Mononuclear cell (primary cell): ENCODE data around the gene PLVAP. TPM values are rescaled to one million over a fixed set of nuclear protein-coding genes. Genes with fewer than 3 reads are reported as not detected.

Experiments used
- H3K27me3 ChIP-seq: 2 replicates; pipeline ENCODE4 v1.6.0; 2011; ENCODE audit warnings: low read length, control low read depth; ENCODE audit not compliant: insufficient read depth
- H3K4me1 ChIP-seq: 2 replicates; pipeline ENCODE4 v1.5.1; 2011; ENCODE audit warnings: mild to moderate bottlenecking, low read length, control low read depth; ENCODE audit not compliant: insufficient read depth
- H3K4me3 ChIP-seq: 2 replicates; pipeline ENCODE4 v1.5.1; 2011; ENCODE audit warnings: mild to moderate bottlenecking, low read length, moderate library complexity
- H3K9me3 ChIP-seq: 2 replicates; pipeline ENCODE4 v1.5.1; 2011; ENCODE audit warnings: low read depth, mild to moderate bottlenecking, control low read depth, low read length
- total RNA-seq: library from RNA; depleted of rRNA; stranded (reverse); fragments of >200 nt; gene quantifications from one replicate; pipeline ENCODE4 v1.2.3, GENCODE V29; 2012

The PLVAP gene
- total RNA-seq, 1 donor = 0.63 TPM

DNA sequence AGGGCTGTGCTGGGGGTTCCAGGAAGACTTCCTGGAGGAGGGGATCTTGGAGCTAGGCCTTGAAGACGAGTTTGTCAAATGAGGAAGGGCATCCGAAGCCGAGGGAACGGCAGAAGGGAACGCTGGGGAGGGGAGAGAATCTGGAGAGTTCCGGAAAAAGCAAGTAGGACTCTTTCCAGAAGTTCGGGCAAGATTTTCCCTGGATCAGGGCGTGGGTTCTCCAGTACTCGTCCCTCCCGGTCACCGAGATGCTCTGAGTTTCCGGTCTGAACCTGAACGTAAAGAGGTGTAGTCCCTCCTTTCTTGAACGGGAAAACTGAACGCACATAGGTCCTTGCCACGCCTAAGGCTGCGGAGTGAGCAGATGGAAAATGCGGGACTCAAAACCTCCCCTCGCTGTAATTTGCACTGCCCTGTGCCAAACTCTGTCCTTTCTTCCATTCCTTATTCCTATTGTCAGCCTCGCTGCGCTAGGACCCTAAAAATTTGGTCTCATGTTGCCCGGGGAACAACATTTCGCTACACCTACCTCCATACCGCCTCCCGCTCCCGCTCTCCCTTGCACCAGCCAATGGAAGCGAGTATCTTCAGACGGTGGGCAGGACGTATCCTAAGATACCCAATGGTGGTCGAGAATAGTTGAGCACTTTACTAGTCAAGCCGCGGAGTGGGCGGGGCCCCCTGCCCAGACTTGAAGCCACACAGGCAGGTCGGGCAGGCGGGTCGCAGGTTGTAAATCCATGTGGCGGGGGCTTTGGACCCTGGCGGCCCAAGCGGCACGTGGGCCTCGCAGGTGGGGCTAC lies 40.1 kb downstream of the PLVAP start, which contains the start of gene GTPBP3:
Gene GTPBP3, plus strand, starts transcription at position 682 of the 803 bp plus-strand sequence. Its CDS starts 59 bp downstream, at position 741.
- Histone ChIP-seq H3K9me3 (no peaks in the 10 kb centered on the region), H3K4me3 (peak within 1 kb of the TSS; percentile 81), H3K4me1 (peaks cover 51% of the 10 kb centered on the region), H3K27me3 (no peaks in the 10 kb centered on the region)

DNA sequence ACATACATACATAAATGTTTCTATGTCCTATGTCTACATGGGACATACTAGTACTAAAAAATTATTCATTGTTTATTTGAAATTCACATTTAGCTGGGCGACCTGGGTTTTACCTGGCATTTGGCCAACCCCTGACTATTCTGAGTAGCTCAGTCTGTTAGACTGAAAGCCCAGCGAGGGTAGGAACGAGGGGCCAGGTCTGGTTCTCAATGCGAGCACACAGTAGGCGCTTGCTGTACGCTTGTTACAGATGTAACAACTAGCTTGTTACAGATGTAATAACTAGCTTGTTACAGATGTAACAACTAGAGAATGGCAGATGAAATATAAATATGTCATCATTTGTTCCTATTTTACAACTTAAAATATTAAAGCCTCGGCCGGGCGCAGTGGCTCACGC lies 41.6 kb downstream of the PLVAP start:
- Histone ChIP-seq H3K27me3 (no peaks in the 10 kb centered on the region), H3K4me1 (peaks cover 51% of the 10 kb centered on the region), H3K4me3 (no peak overlapping the region), H3K9me3 (no peaks in the 10 kb centered on the region)

DNA sequence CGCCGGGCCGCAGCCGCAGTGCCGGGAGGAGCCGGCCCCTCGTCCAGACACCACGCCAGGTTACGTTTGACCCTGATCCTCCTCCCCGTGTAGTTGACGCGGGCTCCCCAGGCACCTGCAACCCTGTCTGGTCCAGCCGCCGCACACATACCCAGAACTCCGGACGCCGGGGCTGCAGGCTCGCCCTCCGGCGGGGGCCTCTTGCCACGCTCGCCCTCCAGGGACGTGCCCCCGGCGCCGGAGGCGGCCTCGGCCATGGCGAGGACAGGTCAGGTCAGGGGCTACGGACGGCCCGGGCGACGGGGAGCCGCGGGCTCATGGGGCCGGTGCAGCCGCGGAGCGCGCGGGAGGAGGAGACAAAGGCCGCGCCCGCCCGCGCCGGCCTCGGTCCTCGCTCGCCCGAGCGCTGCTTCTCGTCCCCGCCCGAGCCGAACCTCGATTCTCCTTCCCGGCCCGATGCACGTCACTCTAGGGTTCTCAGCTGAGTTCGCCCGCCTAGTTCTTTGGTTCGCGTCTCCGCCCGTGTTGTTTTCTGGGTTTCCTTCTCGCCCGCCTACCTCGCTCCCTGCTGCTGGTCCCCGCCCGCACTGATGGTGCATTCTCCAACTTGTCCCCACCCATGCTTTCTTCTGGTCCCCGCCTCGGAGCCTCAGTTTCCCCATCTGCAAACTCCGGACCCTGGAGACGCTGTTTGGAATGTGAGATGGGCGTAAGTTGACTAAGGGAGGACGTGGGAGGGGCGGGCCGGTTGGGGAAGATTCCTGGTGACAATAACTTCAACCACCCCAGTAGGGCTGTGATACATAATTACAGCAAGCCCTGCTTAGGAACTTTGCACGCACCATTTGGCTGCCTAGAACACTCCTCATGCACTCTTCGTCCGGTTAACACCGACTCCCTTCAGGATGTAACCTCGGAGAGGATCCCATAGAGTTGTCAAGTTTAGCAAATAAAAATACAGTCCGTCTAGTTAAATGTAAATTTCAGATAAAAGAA lies 42.4 kb downstream of the PLVAP start, which contains the start of gene ANO8:
Gene ANO8, minus strand, starts transcription at position 442 of the 996 bp plus-strand sequence. Its CDS starts 185 bp downstream, at position 257.
- no peaks in the 10 kb centered on the region for H3K9me3 ChIP-seq
- peaks cover 52% of the 10 kb centered on the region for H3K4me1 ChIP-seq
- H3K27me3 ChIP-seq = peaks cover 6% of the 10 kb centered on the region
- H3K4me3 ChIP-seq = peak within 1 kb of the TSS; percentile 64

DNA sequence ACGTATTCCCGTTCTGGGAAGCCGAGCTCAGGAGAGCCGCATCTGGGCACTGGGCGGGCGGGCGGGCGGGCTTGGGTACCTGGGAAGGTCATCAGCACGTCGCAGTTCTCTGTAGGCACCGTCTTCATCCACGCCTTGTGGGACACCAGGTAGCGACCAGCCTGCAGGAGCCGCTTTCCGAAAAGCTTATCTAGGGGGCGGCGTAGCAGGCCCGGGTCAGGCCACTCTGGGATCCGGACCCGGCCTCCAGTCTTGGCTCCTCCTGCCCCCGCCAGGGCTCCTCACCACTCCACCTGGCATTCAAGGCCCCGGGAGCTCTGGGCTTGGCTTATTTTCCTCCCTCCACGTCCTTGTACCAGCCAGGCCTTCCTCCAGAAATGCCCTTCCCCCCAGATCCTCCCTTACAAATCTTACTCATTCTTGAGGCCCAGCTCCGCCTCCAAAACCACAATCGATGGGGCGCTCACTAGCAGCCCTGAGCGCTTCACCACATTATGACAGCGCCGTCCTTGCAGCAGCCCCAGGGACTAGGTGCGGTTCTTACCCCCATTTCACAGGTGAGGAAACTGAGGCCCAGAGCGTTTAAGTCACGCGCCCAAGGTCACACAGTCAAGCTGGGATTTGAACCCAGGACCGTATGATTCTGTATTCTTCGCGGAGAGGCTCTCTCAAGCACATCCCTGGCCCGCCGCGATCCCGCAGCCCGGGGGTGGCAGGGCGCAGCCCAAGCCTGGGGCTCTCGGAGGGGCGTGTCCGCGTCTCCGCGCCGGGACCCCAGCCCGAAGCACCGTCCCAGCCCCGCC lies 43.3 kb downstream of the PLVAP start:
- Histone ChIP-seq H3K4me1 (peaks cover 61% of the 10 kb centered on the region), H3K9me3 (no peaks in the 10 kb centered on the region), H3K27me3 (peaks cover 14% of the 10 kb centered on the region), H3K4me3 (peak overlapping the region; percentile 64)

DNA sequence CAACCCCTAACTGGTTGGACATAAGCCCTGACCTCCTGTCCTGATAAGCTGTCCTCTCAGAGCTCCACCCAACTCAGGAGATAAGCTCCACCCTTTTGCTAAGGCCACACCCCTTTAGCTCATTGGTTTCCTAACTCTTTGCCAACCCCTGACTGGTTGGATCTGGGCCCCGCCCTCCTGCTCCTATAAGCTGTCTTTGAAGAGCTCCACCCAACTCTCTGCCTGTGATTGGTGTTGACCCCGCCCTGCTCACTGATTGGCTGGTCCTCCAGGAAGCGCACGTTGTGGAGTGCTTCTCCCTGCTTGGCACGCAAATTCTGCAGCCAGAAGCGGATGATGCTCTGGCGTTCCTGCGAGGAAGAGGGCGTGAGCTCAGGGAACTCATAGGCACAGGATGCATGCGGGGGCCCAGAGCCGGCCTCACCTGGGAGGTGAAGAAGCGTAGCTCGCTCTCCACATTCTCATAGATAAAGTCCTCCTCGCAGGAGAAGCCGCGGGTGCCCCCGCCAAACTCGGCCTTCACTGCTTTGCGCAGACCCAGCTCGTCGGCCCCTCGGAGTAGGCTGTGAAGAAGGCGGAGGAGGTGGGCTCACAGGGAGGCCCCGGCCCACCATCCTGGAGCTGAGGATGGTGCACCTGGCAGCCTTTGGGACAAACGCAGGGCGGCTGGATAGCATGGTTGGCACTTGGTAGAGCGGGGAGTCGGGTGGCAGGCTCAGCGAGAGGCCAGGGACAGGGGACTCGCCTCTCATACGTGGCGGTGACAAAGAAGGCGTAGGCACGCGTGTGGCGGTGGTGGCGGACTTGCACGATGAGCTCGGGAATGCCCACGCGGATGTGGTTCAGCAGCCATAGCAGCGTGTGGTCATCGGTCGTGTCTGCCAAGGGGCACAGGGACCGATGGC lies 44.2 kb downstream of the PLVAP start:
- Histone ChIP-seq H3K27me3 (peaks cover 14% of the 10 kb centered on the region), H3K4me1 (peaks cover 54% of the 10 kb centered on the region), H3K9me3 (no peaks in the 10 kb centered on the region), H3K4me3 (no peak overlapping the region)

DNA sequence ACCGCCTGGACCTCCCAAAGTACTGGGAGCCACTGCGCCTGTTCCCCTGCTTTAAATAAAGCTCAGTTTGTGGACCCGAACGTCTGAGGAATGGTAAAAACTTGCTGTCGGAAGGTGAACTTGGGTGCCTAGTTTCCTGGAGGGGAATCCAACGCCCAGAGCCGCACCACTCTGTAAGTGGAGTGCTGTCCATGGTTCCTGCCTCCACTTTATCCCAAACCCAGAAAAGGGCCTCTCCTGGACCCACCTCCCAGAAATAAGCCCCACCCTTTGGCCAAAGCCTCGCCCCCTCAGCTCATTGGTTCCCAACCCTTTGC lies 44.8 kb downstream of the PLVAP start:
- H3K9me3 ChIP-seq = no peaks in the 10 kb centered on the region
- no peak overlapping the region for H3K4me3 ChIP-seq
- H3K4me1 ChIP-seq = peaks cover 49% of the 10 kb centered on the region
- peaks cover 14% of the 10 kb centered on the region for H3K27me3 ChIP-seq

DNA sequence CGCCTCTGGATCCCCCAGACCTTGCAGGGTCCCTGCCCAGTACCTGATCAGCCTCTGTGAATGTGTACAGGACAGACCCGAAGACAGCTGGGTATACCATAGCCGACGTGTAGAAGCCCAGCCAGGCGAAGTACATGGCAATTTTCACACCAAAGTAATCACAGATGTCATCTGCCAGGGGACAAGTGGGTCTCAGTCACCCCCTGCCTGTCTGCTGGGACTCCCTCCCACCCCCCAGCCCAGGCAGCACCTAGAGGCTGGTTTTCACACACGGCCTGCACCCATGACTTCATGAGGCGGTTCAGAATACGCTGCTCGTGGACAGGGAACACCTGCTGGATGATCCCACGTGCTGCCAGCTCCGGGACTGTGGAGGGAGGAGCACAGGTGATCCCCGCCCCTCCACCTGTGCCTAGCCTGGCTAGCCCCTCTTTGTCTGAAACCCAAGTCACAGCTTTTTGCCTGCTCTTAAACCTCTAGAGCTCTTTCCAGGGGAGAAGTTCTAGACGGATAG lies 46.0 kb downstream of the PLVAP start:
- Histone ChIP-seq H3K9me3 (no peaks in the 10 kb centered on the region), H3K4me1 (peaks cover 40% of the 10 kb centered on the region), H3K27me3 (peaks cover 14% of the 10 kb centered on the region), H3K4me3 (no peak overlapping the region)

DNA sequence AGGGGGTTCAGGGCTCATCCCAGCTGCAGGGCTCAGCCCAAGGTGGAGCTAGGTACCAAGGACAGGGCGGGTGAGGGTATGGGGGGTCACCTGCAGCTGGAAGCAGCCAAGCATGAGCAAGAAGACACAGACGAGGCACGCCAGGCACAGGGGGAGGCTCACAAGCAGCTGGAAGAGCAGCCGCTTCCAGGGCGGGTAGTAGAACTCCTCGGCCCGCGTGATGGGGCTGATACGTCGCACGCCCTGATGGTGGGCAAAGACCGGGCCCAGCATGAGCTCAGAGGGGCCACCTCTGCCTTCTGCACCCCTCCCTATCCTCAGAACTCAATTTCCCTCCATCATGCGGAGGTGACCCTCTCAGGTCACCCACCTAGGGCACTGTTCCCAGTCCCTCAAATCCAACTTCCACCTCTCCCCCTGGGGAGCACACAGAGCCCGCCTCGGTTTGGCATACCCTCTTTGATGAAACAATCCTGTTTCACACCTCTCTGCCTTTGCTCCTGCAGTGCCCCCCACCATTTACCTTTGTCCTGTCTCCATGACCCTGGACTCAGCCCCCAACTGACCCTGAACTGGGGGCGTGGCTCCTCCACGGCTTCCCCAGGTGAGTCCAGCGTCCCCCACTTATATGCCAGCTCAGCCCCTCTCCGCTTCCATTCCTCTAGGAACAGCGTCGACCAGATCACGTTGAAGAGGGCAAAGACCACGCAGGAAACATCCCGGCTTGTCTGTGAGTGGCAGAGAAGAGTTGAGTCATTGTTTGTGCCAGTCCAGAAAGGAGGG lies 46.7 kb downstream of the PLVAP start:
- H3K9me3 ChIP-seq = no peaks in the 10 kb centered on the region
- H3K4me1 ChIP-seq = peaks cover 34% of the 10 kb centered on the region
- peaks cover 14% of the 10 kb centered on the region for H3K27me3 ChIP-seq
- H3K4me3 ChIP-seq = no peak overlapping the region

DNA sequence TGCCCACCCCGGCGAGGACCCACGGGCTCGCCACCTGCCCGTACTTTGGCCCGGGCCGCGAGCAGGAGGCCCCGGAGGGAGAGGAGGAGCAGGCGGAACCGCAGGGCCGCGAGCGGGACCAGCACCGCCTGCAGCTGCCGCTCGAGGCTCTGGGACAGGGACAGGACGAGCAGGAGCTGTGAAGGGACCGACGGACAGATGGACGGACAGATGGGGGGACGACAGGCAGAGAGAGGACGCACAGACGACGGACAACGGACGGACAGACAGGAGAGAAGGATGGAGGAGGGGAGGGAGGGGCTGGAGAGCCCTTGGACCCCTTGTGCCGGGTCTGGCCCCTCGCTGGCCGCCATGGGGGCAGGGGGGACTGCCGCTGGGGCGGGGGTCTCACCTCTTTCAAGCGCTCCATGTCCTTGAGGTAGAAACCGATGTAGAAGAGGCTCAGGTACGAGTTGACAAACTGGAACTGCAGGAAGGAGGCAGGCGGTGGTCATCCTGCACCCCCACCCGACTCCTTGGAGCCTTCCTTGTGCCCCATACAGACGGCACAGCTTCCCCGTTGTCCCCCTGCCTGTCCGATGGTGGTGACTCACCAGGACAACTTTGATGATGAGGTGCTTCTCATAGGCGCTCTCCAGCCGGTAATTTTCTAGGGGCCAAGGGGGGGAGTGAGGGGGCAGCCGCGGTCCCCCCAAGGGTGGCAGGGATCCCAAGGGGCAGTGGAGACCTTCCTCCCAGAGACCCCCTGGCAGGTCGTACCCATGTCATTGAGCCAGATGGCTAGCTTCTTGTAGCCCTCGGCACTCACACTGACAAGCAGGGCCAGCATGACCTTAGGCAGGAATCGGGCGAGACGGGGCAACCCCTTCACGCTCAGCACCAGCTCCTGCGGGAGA lies 47.5 kb downstream of the PLVAP start:
- peaks cover 14% of the 10 kb centered on the region for H3K27me3 ChIP-seq
- peaks cover 25% of the 10 kb centered on the region for H3K4me1 ChIP-seq
- H3K9me3 ChIP-seq = no peaks in the 10 kb centered on the region
- no peak overlapping the region for H3K4me3 ChIP-seq

DNA sequence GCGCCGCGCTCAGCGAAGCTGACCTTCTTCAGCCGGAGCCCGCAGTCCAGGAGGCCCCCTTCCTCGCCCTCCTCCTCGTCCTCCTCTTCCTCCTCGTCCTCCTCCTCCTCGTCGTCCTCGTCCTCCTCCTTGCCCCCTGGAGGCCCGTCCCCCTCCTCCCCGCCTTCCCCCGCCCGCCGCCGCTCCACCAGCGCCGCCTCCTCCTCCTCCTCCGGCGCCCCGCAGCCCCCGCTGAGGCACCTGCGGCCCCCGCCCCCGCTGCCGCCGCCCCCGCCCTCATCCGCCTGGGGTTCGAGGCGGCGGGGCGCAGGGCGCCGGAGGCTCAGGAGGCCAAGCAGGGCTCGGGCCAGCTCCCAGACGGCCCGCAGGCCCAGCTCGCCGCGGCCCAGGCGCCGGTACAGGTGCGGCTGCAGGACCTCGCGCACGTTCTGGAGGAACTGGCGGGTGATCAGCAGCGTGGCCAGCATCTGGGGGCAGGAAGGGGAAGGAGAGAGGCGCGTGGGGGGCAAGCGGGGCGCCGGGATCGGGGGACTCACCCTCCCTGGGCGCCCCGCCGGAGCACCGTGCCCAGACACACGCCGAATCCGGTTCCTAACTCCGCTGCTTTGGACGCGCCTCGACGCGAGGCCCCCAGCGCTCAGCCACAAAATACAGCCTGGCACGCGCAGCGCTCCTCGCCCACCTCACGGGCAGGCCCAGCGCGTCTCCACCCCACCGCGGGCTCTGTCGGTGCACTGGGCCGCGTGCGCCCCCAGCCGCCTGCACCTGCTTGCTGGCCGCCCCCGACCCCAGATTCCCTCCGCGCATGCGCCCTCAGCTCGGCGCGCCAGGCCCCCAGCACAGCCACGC lies 48.4 kb downstream of the PLVAP start:
- H3K4me1 ChIP-seq = peaks cover 19% of the 10 kb centered on the region
- H3K27me3 ChIP-seq = peaks cover 14% of the 10 kb centered on the region
- H3K4me3 ChIP-seq = peak overlapping the region; percentile 45
- no peaks in the 10 kb centered on the region for H3K9me3 ChIP-seq

DNA sequence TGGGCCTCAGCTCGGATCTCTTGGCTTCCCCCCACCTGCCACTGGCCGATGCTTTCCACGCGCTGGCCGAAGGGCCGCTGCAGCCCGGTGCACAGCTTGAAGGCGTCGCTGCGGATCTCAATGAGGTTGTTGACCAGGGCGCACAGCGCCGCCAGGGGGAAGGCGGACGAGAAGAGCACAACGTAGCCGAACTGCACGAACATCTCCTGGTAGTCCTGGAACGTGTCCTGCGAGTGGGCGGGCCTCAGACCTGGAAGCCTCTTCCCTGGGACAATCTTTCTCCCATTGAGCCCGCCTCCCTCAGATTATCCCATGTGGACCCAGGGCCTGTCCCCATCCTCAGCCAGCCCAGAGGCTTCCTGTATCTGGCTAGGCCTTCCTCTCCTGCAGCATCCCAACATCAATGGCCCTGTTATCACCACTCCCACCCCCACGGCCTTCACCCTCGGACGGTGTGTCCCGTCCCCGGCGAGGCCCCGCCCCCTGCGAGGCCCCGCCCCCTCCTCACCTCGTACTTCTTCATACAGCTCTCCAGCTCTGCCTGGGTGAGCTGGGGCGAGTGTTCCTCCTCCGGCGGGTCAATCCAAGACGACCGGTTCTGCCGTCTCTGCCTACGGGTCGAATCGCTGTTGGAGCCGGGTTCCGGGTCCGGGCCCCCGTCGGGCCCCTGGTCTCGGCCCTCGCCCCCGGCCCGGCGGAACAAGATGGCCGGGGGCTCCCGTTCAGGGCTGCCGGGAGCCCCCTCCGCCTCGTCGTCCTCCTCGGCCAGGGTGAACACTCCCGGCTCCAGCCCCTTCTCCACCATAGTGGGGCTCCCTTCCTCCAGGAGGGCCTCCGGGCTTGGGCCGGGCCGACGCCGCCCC lies 49.3 kb downstream of the PLVAP start:
- Histone ChIP-seq H3K9me3 (no peaks in the 10 kb centered on the region), H3K4me3 (peak overlapping the region; percentile 45), H3K27me3 (peaks cover 14% of the 10 kb centered on the region), H3K4me1 (peaks cover 11% of the 10 kb centered on the region)
